NK-92 (cell line): ENCODE results near the gene KANTR.

Experiments
- DNase-seq: peaks from one replicate; lab custom pipeline; 2025; ENCODE audit not compliant: unreplicated experiment; lab: John Stamatoyannopoulos, UW

KANTR gene

DNA sequence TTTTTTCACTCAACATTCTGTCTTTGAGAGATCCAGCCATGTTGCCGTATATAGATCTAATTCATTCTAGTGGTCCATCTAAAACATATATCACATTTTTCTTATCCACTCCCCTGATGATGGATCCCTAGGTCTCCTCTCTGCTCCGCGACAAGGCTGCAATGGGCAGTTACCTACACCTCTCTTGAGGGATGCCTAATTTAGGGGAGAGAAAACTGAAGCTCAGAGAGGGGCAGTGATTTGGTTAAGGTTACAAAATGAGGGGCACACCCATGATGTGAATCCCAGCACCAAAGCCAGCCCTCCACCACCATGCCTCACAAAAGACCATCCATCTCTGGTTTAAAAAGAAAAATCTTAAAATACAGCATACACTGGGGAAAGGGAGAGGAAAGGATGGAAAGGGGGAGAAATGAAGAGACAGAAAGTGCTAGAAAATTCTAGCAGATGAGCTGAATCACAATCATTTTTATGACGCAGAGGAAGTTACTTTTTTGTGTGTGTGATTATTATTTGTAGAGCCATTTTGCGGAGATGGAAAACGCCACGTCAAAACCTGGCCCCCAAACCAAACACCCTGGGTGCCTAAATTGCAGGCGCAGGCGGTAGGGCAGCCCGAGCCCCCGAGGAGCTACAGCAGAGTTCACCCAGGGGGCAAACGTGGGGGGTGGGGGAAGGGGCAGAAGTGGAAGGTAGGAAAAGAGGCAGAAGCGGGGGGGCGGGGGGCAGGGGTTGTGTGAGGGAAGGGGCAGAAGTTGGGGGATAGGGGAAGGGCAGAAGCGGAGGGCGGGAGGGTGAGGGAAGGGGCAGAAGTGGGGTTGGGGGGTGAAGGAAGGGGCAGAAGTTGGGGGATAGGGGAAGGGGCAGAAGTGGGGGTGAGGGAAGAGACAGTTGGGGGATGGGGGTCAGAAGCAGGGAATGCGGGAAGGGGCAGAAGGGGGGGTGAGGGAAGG lies 13.0 kb upstream of the KANTR start:
- no peak for DNase-seq

DNA sequence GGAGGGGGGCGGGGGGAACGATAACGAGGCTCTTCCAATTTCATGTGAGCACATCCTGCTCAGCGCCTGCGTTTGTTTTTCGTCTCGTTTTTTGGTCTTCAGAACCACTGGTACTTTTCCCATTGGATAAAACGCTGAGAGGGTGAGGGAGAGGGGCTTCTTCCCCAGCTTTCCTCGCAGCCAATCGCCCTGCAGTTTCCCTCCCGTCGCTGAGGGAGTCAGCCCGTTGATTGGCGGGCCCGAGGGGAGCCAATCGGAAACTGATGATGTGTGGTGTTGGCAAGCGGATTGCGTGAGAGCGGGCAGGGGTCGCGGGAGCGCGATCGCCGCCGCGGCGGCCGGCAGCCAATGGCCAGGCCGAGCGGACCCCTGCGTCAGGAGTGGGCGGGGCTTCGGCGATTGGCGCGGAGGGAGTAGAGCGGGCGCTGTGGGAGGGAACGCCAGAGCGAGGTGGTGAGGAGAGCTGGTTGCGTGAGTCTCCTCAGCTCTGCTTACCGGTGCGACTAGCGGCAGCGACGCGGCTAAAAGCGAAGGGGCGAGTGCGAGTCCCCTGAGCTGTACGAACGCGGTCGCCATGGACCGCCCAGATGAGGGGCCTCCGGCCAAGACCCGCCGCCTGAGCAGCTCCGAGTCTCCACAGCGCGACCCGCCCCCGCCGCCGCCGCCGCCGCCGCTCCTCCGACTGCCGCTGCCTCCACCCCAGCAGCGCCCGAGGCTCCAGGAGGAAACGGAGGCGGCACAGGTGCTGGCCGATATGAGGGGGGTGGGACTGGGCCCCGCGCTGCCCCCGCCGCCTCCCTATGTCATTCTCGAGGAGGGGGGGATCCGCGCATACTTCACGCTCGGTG lies 11.8 kb upstream of the KANTR start, which contains the start of gene TSPYL2:
Gene TSPYL2 (plus strand): TSS at position 443 of the 848 bp plus-strand sequence. CDS start 132 bp downstream, at position 575.
- peak; percentile 59 for DNase-seq

DNA sequence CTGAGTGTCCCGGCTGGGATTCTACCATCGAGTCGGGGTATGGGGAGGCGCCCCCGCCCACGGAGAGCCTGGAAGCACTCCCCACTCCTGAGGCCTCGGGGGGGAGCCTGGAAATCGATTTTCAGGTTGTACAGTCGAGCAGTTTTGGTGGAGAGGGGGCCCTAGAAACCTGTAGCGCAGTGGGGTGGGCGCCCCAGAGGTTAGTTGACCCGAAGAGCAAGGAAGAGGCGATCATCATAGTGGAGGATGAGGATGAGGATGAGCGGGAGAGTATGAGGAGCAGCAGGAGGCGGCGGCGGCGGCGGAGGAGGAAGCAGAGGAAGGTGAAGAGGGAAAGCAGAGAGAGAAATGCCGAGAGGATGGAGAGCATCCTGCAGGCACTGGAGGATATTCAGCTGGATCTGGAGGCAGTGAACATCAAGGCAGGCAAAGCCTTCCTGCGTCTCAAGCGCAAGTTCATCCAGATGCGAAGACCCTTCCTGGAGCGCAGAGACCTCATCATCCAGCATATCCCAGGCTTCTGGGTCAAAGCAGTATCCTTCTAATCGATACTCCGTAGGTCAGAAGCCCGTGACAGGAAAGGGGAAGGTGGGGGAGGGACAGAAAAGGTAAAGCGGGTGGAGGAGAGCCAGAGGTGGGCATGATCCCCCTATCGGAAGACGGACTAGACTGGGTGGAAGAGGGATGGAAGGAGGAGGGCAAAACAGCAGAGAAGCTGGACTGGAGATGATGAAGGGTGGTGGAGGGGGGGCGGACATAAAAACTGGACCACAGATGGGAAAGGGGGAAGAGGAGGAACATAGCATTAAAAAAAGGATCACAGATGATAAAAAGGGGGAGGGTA lies 10.9 kb upstream of the KANTR start:
- no peak for DNase-seq

DNA sequence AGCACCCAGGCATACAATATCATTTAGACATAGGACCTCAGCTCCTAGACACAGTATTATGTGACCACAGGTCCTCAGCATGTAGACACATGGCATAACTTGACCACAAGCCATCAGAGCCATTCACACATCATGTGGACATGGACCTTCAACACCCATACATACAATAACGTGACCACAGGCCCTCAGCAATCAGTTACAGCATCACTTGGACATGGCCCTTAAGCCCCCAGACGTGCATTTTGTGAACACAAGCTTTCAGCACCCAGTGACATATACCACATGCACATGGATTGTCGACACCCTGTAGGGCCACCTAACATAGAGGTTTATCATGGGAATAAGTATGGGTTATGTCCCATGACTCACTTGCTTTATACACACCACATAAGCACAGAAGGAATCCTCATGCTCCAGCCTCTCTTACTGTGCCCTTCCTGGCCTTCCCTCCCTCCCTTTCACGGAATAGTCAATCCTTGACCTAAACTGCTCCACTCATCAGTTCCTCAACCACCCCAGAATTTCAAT lies 9.8 kb upstream of the KANTR start:
- no peak for DNase-seq

DNA sequence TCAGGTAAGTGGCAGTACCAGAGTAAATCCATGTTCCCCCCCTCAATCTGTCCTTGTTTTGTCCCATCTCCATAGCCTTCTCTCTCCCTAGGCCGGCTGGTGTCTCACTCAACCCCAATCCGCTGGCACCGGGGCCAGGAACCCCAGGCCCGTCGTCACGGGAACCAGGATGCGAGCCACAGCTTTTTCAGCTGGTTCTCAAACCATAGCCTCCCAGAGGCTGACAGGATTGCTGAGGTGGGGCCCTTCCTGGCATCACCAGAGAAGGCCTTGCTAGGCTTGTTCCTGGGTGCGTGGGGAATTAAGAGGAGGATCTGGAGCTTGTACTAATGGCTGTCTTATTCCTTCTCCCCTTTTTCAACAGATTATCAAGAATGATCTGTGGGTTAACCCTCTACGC lies 9.1 kb upstream of the KANTR start:
- DNase-seq, result no peak

DNA sequence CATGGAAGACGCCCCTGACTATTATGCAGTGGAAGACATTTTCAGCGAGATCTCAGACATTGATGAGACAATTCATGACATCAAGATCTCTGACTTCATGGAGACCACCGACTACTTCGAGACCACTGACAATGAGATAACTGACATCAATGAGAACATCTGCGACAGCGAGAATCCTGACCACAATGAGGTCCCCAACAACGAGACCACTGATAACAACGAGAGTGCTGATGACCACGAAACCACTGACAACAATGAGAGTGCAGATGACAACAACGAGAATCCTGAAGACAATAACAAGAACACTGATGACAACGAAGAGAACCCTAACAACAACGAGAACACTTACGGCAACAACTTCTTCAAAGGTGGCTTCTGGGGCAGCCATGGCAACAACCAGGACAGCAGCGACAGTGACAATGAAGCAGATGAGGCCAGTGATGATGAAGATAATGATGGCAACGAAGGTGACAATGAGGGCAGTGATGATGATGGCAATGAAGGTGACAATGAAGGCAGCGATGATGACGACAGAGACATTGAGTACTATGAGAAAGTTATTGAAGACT lies 8.2 kb upstream of the KANTR start:
- DNase-seq, result no peak

DNA sequence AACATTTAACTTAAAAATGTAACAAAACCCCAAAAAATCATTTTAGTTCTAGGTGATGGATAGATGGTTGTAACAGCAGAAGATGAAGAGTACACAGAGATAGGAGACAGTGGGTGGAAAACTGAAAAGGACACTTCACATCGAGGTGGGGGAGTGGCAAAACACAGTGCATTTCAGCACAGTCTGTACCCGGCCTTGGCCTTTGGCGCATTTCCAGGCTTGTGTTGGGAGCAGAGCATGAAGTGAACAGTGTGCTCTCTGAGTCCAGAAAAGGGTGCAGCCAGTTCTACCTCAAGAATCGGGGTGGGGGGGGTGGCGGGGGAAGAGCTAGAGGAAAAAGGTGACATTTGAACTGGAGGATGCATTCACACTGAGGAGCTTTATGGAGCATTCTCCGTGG lies 7.5 kb upstream of the KANTR start:
- DNase-seq, result no peak

DNA sequence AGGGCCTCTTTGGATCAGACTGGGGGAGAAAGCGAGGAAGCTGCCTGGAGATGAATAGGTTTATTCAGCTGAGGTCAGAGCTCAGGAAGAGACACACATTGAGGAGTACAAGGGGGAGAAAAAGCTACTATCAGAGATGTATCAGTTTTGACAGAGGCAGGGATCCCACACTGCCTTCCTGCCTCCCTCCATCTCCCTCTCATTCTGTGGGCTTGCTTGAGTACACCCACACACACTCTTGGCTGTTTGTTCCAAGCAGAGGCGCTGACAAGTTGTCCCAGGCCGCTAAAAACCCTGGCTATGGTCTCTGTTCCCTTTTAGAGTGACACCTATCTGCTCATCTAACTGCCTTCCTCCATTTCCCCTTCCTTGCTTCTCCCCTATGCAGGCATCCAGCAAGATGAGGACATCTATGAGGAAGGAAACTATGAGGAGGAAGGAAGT lies 6.5 kb upstream of the KANTR start:
- DNase-seq, result no peak

DNA sequence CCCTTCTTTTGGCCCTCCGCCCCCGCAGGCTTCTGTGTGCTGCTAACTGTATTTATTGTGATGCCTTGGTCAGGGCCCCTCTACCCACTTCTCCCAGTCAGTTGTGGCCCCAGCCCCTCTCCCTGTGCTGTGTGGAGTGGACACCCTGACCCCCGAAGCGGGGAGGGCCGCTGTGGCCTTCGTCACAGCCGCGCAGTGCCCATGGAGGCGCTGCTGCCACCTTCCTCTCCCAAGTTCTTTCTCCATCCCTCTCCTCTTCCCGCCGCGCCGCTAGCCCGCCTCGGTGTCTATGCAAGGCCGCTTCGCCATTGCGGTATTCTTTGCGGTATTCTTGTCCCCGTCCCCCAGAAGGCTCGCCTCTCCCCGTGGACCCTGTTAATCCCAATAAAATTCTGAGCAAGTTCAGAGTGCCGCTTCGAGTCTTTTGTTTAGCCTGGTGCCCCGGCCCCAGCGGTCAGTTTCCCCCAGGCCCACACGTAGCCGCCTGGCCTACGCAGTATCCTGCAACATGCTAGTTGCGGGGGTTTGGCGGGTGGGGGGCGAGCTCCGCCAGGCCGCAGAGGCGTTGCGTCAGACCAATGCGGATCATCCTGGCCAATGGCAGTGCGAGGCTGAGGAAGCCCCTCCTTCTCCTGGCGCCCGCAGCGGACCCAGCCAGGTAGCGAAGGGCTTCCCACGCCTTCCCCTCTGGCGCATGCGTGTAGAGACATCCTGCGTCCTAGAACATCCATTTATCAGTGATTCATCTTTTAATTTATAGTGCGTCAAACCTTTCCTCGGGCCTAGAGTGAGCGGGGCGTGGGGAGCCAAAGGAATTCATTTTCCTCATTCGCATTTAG lies 5.6 kb upstream of the KANTR start:
- peak; percentile 4 for DNase-seq

DNA sequence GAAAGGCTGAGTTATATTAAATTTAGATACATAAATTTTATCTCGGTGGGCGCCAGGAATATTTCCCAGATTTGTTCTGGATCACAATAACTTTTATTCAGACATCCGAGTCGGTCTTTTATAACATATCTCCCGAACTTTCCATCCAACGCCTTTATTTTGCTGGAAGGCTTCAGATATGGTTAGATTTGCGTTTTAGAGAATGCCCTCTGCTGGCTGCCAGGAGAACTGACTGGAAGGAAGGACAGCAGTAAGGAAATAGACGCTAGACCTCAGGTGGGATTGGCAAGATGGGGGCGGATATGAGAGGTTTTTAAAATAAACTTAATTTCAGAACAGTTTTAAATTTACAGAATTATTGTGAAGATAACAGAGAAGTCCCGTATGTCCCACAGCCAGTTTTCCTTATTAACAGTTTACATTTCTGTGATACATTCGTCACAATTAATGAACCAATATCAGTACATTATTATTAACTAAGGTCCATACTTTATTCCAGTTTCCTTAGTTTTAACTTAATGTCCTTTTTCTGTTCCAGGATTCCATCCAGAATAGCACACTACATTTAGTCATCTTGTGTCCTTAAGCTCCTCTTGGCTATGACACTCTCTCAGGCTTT lies 4.6 kb upstream of the KANTR start:
- DNase-seq, result no peak

DNA sequence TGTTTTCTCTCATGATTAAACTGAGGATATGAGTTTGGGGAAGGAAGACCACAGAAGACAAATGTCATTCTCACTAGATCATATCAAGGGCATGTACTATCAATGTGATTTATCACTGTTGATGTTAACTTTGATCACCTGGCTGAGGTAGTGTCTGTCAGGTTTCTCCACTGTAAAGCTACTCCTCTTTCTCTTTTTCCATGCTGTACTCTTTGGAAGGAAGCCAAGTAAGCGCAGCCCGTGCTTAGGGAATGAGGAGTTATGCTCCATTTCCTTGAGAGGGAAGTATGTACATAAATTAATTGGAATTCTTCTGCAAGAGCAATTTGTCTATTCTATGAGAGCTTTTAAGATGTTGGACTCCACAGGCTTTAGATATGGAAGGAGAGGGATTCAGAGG lies 4.0 kb upstream of the KANTR start:
- DNase-seq, result no peak

DNA sequence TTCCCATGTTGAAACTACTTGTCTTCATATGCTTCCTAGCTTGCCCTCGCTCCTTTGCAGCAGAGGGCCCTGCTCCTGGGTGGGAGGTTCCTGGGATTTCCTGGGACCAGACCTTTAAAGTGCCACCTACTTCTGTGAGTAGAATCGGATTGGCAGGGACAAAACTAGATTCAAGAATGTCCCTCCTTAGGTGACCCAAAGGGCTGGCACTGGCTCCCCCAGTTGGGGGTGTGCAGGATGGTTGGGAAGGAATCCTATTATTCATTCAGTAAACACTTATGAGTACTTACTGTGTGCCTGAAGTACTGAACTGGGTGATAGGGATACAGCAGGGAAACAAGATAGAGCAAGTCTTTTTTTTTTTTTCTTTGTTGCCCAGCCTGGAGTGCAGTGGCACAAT lies 2.6 kb upstream of the KANTR start:
- DNase-seq, result no peak

DNA sequence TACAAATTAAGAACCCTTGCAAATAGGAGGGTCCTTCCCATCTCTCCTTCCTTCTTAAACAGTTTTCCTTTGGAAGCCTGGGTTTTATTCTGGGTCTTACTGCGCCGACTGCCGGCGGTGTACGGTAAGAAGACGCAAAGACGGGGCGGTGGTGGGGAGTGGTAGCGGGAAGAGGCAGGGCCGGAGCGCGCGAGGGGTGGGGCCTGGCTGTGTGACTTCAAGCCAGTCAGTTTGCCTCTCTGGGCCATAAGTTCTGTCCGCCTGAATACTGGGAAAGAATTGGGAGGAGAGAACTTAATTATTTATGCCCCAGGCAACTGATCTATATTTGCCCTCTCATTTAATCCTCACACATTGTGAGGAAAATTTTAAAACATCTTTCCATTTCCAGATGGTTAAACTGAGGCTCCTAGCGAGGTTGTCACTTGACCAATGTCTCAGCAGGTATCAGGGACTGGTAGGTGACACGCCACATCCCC lies 726 bp upstream of the KANTR start:
- no peak for DNase-seq

DNA sequence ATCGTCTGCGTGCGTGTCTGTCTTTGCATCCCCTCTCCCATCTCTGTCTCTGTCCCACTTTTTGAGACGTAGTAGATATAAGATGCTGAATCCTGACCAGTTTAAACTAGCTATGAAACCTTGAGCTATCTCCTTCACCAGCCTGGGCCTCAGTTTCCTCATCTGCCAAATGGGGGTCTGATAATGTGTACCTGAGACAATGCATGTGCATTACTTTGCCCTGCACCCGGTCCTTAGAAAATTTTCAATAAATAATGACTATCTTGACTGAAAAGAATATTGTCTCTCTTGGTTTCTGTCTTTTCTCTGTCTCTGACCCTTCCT lies 602 bp downstream of the KANTR start:
- DNase-seq, result no peak

DNA sequence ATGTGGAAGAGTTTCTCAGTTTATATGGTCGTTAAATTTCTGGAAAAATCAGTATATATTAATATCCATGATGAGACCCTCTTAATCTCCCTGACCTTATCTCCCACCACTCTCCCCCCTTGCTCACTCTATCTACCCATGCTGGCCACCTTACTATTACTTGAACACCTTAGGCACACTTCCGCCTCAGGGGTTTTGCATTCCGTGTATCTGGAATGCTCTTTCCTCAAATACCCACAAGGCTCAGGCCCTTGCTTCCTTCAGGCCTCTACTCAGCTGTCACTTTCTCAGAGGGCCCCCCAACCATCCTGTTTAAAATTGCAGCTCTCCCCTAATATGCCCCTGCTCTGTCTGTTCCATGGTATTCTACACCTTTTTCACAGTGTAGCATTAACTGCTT lies 1.9 kb downstream of the KANTR start:
- DNase-seq, result no peak

DNA sequence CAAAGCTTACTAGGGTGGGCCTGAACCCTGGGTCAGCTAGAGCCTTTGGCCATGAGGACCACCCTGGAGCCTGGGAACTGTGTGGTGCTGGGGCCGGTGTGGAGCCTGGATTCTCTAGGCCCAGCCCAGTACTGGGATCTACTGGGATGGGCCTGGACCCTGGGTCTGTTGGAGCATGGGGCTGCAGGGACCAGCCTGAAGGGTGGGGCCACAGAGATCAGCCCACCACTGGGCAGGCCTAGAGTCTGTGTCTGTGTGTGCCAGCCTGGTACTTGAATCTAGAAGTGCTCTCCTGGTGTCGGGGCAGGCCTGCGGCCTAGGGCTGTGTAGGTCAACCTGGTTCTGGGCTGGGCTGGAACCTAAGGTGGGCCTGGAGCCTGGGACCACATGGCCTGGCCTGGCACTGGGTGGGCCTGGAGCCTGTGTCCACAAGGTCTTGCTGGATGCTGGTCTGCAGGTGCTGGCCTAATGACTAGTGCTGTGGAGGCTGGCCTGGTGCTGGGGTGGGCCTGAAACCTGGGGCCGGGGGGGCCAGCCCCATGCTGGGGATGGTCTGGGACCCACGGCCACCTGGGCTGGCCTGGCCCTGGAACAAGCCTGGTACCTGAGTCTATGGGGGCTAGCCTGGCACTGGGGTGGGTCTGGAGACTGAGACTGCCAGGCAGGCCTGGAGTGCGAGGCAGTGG lies 21.1 kb downstream of the KANTR start:
- no peak for DNase-seq

DNA sequence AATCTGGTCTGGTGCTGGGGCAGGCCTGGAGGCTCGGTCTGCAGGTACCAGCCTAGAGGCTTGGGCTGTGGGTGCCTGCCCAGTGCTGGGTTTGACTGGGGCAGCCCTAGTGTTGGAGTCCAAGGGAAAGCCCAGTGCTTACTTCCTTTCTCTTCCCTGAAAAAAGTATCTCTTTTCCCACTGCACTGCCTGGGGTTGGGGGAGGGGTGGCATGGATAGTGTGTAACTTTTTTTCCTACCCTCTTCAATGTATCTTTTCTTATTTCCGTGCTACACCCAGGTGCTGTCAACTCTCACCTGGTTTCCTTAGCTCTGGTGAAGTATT lies 21.6 kb downstream of the KANTR start:
- DNase-seq, result no peak

DNA sequence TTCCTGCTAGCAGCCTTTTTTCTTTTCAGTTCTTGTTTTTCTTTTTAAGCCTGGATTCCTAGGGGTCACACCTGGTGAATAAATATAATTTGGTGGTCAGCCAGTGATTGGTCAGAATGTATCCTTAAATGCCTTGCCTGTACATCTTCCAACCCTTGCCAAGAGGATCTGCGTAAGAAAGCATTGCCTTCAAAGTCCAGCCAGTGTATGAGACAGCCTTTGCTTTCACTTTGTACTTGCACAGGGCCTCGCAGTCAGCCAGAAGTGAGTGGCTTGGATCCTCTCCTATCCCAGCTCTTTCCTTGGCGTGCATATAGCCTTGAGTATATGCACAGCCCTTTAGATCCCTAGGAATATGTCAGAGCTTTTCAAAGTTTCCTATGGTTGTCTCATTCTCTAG lies 22.2 kb downstream of the KANTR start:
- DNase-seq, result no peak

DNA sequence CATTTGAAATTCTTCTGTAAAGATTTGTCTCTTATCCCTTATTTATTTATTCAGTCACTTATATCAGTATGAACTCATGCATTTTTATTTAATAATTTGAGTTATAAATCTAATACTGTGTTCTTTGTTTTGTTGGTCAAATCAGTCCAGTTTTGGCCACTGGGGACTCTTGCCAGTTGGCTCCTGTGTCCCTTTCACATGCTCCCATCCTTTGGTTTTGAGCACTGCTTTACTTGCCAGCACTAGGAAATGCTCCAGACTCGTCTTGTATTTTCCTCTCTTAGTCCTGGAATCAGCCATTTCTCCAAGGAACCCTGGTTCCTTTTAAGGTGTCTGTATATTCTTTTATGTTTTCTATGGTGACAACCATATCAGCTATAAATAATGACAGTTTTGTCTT lies 28.1 kb downstream of the KANTR start:
- no peak for DNase-seq
